SK-N-MC (cell line): ENCODE measurements around the gene GRB10.
"Not testable (repeated sequence)": the region's sequence is repeated elsewhere in the genome, so short reads cannot be mapped to it uniquely, and the experiment has no call there.

Experiments
- DNase-seq: peaks from one replicate; pipeline ENCODE4 v3.0.0-alpha.2; 2011; ENCODE audit warnings: low read depth, low spot score
- H3K27ac ChIP-seq: fragments of 200-600 bp; sonication (generic); 2 replicates; pipeline ENCODE4 v1.5.1; 2016; ENCODE audit warnings: mixed run types
- H3K36me3 ChIP-seq: fragments of 200-600 bp; sonication (generic); 2 replicates; pipeline ENCODE4 v1.6.1; 2017; ENCODE audit warnings: antibody characterized with exemption, low read length, mixed read lengths; ENCODE audit not compliant: insufficient read depth
- H3K4me3 ChIP-seq: fragments of 200-600 bp; sonication (generic); 2 replicates; pipeline ENCODE4 v1.5.1; 2016
- H3K9ac ChIP-seq: fragments of 200-600 bp; sonication (generic); 2 replicates; pipeline ENCODE4 v1.8.0; 2017; ENCODE audit warnings: mixed run types, mixed read lengths; ENCODE audit not compliant: insufficient read length
- H3K9me3 ChIP-seq: fragments of 200-600 bp; sonication (generic); 2 replicates; pipeline ENCODE4 v1.6.1; 2017; ENCODE audit warnings: low read depth, mild to moderate bottlenecking, antibody characterized with exemption, low read length, moderate library complexity, mixed read lengths
- EZH2 ChIP-seq: fragments of 200-600 bp; sonication (generic); IDR thresholded peaks from one replicate; pipeline ENCODE4 v1.6.1; 2017; ENCODE audit warnings: antibody characterized with exemption
- FOXP2 ChIP-seq: optimal IDR thresholded peaks from 2 replicates; pipeline ENCODE3; 2011; ENCODE audit warnings: mild to moderate bottlenecking, moderate library complexity; ENCODE audit not compliant: insufficient read depth; ENCODE audit errors: extremely low read length, control extremely low read depth
- POLR2AphosphoS5 ChIP-seq: IDR thresholded peaks from 2 replicates; pipeline ENCODE4 v1.6.1; 2012; ENCODE audit warnings: mild to moderate bottlenecking, low read depth, low read length, borderline replicate concordance

Gene GRB10

DNA sequence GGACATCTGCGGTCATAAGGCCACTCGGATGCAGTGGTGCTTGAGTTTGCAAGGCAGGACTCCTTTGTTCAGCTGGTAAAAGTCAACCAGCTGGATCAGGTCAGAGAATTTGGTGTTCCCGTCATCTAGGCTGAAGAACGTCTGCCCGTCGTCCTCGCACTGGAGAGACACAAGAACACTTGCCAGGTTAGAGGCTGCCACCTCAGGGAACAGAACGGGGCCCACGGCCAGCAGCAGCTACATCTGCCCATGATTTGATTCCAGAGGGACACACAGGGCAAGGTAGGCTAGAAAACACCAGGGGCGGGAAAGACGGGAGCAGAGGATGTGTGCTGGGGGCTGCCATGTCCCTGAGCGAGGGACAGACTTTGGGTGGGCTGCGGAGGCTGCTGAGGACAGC is 189.8 kb downstream of the GRB10 start:
- no peak overlapping the region for H3K9ac ChIP-seq
- no peak for TF ChIP-seq EZH2
- TF ChIP-seq FOXP2: no peak
- TF ChIP-seq POLR2AphosphoS5: no peak
- no peak overlapping the region for H3K27ac ChIP-seq
- peaks cover 36% of the 10 kb centered on the region for H3K36me3 ChIP-seq
- H3K9me3 ChIP-seq: no peaks in the 10 kb centered on the region
- H3K4me3 ChIP-seq: no peak overlapping the region
- no peak for DNase-seq

DNA sequence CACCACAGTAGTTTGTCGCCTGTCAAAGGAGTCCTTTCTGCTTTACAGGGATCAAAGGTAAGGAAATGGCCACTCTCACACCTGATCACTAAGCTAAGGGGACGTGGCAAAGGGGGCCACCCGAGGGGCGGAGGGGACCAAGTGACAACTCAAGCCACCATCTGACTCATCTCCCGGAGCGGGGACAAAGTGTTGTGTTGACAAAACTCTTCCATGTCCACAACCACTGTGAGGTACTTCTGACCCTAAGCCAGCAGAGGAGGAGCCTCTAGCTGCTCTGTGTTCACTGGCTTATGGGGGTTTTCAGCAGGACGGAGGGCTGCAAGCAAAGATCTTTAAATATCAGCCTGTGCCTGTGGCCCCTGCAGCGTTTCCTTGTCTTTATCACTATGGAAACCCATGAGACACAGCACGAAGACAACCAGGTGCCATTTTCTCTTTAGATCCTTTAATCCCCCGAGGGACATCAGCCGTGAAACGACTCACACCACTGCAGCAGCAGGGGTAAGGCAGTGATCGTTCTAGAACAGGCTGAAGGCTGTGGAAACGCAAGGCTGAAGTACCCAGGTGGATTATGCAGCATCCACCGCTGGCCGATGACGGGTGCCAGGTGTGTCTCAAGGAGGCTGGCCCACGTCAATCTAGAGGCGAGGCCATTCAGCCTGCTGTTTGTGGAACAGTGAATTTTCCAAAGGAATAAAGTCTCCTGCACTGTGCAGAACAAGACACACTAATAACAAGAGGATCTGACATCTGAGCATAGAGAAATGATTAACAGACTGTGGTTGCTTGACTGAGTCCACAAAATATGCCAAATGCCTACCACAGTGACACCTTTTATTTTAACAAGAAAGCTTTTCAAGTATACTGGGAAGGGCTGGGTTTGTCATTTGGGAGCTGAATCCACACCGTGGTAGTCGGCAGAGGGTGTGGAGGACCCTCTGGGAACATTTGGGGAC is 190.9 kb downstream of the GRB10 start:
- no peak overlapping the region for H3K9ac ChIP-seq
- peaks cover 35% of the 10 kb centered on the region for H3K36me3 ChIP-seq
- no peaks in the 10 kb centered on the region for H3K9me3 ChIP-seq
- no peak overlapping the region for H3K27ac ChIP-seq
- H3K4me3 ChIP-seq: no peak overlapping the region
- TF ChIP-seq EZH2 (no peak), POLR2AphosphoS5 (no peak), FOXP2 (no peak)
- DNase-seq: no peak

DNA sequence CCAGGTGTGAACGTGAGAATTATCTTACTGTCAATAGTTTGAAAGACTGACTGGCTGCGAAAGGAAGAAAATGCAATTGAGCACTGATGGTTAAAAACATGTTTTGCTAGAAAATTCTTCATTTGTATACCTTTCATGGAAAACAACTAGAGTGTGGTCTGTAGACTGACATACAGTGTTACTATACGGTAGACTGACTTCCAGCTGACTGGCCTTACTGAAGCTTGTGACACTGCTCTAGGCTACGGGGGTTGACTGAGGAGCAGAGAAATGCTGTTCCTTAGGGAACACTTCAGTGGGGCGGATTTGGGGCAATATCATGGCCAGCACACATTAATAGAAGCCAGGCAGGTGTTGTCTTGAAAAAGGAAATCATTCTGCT is 191.6 kb downstream of the GRB10 start:
- Histone ChIP-seq H3K4me3 (no peak overlapping the region), H3K9ac (no peak overlapping the region), H3K27ac (no peak overlapping the region), H3K9me3 (no peaks in the 10 kb centered on the region), H3K36me3 (peaks cover 30% of the 10 kb centered on the region)
- DNase-seq: no peak
- no peak for TF ChIP-seq POLR2AphosphoS5
- TF ChIP-seq FOXP2: no peak
- no peak for TF ChIP-seq EZH2

DNA sequence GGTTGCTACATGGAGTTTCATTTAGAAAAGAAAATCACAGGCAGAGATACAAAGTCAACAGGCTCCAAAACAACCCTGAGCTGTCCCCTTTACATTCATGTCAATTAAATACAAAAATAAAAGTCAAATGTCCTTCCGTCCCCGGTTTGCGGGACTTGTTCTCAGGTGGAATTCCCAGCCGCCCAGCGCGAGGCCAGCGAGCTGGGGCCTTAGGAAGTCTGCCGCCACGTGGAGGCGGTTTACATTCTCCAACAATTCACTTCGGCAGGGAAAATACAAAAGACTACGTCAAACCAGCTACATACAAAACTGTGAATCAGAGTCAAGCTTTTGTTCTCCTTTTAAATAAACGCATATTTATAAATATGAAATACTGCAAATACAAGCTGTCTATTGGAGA is 192.2 kb downstream of the GRB10 start:
- Histone ChIP-seq H3K9ac (no peak overlapping the region), H3K36me3 (peaks cover 30% of the 10 kb centered on the region), H3K27ac (no peak overlapping the region), H3K9me3 (no peaks in the 10 kb centered on the region), H3K4me3 (no peak overlapping the region)
- TF ChIP-seq POLR2AphosphoS5 (no peak), EZH2 (no peak)
- DNase-seq: no peak

DNA sequence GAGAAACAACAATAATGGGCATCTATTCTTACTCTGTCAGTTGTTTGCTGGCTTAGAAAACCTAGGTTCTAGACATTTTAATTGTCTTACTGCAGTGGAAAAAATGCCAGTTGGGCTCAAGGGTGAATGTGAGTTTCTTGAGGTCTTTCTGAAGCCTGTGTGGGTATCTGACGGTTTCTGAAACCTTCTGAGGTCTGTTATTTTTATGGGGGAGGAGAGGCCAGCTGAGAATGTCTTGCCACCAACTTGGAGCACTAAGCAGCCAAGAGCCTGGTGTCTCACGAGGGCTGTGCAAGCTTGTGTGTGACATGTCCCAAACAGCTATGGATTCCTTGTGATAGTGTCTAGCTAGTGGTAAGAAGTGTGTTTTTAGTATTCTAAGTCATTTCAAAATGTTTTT is 193.3 kb downstream of the GRB10 start:
- no peak overlapping the region for H3K9ac ChIP-seq
- no peak overlapping the region for H3K27ac ChIP-seq
- peaks cover 23% of the 10 kb centered on the region for H3K36me3 ChIP-seq
- TF ChIP-seq POLR2AphosphoS5 (no peak), FOXP2 (no peak), EZH2 (no peak)
- no peak overlapping the region for H3K4me3 ChIP-seq
- no peak for DNase-seq
- H3K9me3 ChIP-seq: no peaks in the 10 kb centered on the region

DNA sequence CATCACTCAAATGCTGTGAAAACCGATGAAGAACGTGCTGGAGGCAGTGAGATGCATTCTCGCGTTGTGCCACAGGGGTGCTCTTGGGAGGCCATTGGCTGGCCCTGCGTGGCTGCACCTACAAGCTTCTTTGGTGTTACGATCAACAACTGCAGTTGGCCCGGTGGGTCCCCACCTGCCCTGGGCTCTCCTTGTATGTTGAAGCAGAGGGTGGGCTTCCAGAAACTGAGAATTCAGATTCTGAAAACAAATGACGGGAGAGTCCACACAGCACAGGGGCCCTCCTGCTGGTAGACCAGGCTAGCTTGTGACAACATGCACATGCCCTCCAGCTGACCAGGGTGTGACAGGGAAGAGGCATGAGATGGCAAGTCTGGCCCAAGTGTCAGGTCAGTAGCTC is 193.8 kb downstream of the GRB10 start:
- no peak for DNase-seq
- Histone ChIP-seq H3K9ac (no peak overlapping the region), H3K9me3 (no peaks in the 10 kb centered on the region), H3K4me3 (no peak overlapping the region), H3K36me3 (peaks cover 22% of the 10 kb centered on the region), H3K27ac (no peak overlapping the region)
- TF ChIP-seq EZH2 (no peak), POLR2AphosphoS5 (no peak), FOXP2 (no peak)

DNA sequence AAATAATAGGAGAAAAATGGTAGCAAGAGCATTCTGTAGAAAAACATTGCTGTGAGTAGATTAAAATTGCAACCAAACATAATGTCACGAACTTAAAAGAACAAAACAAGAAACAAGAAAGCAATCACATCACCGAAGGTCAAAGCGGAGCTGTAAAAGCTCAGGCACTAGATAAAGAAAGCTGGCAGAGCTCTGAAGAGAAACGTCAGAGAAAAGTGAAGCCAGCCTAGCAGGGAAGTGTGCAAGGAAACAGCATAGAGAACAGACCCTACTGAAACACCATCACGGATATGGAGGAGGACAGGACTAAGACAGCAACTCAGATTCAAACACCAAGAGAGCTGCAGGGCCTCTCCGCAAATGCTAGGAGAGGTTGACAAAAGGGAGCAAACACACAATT is 195.0 kb downstream of the GRB10 start:
- DNase-seq: no peak
- TF ChIP-seq EZH2: no peak
- TF ChIP-seq FOXP2: no peak
- no peak for TF ChIP-seq POLR2AphosphoS5
- Histone ChIP-seq H3K36me3 (peaks cover 10% of the 10 kb centered on the region), H3K9ac (no peak overlapping the region), H3K9me3 (no peaks in the 10 kb centered on the region), H3K4me3 (no peak overlapping the region), H3K27ac (no peak overlapping the region)

DNA sequence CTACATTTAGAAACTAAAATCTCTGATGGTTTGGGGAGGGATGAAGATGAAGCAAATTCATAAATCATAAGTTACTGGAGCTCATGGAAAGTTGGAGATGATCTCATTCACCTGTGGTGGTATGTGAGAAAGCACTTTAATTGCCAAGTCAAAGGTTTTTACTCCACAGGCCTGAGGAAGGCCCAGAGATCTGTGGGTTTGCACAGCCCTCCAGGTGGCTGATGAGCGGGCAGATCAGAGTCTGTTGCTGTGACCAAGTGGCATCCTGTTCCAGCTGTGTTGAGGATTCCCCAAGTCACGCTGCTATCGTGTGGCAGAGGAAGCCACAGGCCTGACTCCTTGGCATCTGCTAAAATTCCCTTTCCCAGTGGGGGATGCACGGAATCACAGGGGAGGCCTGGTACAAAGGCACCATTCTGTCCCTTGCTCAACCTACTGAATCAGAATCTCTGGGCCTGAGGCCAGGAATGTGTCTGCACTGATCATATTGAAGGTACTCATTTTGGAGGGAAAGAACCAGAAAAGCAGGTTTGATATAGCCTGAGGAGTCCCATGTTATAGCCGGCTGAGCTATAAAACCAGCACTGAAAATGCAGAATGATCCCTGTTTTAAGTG is 197.8 kb downstream of the GRB10 start:
- no peak for DNase-seq
- Histone ChIP-seq H3K4me3 (no peak overlapping the region), H3K27ac (no peak overlapping the region), H3K36me3 (no peaks in the 10 kb centered on the region), H3K9me3 (no peaks in the 10 kb centered on the region), H3K9ac (no peak overlapping the region)
- TF ChIP-seq POLR2AphosphoS5 (no peak), FOXP2 (no peak), EZH2 (no peak)

DNA sequence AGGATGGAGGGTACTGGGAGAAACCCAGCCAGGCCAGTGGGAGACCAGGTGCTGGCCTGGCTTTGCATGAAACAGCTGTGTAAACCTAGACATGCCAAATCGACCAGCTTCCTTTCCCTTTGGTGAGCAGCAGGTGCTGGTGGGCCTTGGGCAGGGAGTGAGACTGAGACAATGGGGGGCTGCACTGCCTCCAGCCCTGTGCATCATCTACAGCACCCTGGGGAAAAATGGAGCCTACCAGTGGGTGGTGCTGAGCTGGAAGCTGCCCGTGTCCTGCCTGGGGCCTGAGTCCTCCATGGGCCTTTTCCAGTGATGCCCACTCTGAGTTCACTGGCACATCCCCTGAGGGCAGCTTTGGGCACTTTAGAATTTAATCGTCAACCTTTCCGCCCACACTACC is 198.3 kb downstream of the GRB10 start:
- TF ChIP-seq EZH2 (no peak), FOXP2 (no peak), POLR2AphosphoS5 (no peak)
- Histone ChIP-seq H3K9me3 (no peaks in the 10 kb centered on the region), H3K27ac (no peak overlapping the region)

DNA sequence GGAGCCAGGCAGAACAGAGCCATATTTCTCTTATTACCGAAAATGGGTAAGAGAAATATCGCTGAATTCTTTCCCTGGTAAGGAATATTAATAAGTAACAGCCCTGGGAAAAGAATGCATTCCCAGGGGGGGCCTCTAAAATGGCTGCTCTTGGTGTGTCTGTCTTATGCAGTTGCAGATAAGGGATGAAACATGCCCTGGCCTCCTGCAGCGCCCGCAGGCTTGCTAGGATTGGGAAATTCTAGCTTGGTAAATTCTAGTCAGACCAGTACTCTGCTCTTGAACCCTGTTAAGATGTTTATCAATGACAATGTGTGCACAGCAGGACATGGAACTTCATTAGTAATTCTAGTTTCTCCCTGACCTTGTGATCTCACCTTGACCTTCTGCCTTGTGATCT is 199.4 kb downstream of the GRB10 start:
- not testable (repeated sequence) for H3K36me3 ChIP-seq, DNase-seq, H3K4me3 ChIP-seq, H3K27ac ChIP-seq, H3K9me3 ChIP-seq, H3K9ac ChIP-seq

More for the DNA sequence above, 198.3 kb downstream of the GRB10 start:
- no peak for DNase-seq
- H3K4me3 ChIP-seq: no peak overlapping the region
- no peaks in the 10 kb centered on the region for H3K36me3 ChIP-seq
- no peak overlapping the region for H3K9ac ChIP-seq

DNA sequence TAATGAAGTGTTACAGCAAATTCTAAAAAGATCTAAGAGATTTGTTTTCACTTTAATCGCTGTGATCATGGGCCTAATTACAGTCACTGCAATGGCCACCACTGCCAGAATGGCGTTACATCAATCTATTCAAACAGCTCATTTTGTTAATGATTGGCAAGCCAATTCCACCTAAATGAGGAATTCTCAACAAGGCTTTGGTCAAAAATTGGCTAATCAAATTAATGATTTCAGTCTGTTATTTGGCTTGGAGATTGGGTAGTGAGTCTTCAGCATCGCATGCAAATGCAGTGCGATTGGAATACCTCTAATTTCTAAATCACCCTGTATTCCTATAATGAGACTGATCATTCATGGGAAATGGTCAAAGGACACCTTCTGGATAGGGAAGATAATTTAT is 200.4 kb downstream of the GRB10 start:
- H3K4me3 ChIP-seq, H3K36me3 ChIP-seq, H3K27ac ChIP-seq, H3K9me3 ChIP-seq, DNase-seq, H3K9ac ChIP-seq: not testable (repeated sequence)

DNA sequence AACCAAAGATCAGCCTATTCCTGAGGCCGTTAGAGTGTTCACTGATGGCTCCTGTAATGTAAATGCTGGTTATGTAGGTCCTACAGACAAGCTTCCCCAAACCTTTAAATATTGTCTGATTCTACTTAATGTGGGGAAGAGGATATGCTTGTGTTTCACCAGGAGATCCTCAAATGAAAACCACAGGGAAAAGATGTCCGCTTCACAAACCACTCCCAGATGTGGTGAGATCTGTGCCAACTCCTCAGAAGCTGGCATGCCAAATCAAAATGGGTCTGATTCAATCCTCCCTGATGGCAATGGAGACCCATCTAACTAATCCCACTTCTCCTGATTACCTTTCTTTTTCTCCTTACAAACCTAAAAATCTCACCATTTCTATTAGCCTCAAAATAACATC is 202.0 kb downstream of the GRB10 start:
- not testable (repeated sequence) for H3K36me3 ChIP-seq, DNase-seq, H3K27ac ChIP-seq, H3K9ac ChIP-seq, H3K4me3 ChIP-seq, H3K9me3 ChIP-seq
